UCSD-AML1 (cell line): ENCODE results near the gene PPP1R26.
"Not testable (repeated sequence)": the region's sequence is repeated elsewhere in the genome, so short reads cannot be mapped to it uniquely, and the experiment has no call there.

Experiments used
- DNase-seq: peaks from one replicate; lab custom pipeline; 2025; ENCODE audit not compliant: unreplicated experiment; lab: John Stamatoyannopoulos, UW

PPP1R26 gene, protein sequence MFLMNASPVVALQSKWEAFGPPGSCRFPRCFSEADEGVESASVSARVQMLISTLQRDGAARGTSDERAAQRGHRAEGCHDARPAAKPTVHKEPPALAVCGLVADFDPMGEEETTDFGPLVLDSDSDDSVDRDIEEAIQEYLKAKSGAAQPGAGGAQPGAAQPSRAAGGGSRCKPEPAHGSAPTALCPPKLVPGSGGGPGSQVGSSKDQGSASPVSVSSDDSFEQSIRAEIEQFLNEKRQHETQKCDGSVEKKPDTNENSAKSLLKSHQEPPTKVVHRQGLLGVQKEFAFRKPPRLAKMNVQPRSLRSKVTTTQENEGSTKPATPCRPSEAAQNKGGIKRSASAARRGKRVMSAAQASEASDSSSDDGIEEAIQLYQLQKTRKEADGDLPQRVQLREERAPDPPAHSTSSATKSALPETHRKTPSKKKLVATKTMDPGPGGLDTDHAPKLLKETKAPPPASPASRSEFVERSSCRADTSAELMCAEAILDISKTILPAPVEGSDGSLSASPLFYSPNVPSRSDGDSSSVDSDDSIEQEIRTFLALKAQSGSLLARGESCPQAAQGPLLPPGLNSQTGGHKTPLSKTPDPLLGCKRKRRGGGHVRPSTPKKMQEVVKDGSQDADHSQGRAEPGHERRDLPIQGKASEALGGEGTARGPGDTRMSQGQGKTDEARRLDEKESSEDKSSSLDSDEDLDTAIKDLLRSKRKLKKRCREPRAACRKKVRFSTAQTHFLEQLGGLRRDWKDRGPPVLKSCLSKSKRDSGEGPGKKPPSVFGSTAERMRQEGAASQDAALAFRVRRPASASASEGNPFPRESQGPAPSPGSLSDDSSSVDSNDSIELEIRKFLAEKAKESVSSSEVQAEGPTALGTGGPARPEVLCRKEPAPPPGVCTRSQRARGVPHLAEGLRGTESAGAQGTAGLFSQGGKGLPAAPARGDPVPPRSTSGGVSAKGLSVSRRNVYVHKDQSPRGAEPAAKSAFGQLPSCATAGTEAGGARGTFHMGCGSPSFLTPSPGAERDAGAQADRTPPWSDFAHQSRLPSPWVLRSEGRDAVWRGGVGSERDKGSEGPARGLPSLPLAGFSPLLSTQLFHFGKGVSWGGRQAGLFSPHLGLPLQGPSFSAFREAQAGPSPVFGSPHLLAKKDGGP (N-terminal part only)

GRCh38 chr9:135479469-135480052 is at the start of gene PPP1R26:
Gene PPP1R26, plus strand, starts transcription at chr9:135479782. Its CDS starts 4,729 bp downstream, at chr9:135484511.
- peak; percentile 22 for DNase-seq

GRCh38 chr9:135437259-135437658 is 42.3 kb upstream of the PPP1R26 start:
- no peak for DNase-seq

DNA sequence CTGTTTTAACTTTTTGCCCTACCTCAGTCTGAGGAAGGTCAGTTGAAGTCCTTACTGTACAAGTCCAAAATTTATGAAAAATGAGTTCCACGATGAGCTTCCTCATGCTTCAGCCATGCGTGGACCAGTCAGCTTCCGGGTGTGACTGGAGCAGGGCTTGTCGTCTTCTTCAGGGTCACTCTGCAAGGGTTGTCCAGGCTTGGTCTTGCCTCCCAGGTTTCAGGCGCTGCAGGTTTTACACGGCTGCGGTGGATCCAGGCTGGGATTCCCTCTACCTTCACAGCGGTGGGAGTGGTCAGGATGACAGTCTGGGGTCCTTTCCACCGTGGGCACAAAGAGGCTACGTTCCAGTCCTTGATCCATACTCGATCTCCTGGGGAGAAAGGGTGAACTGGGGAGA is 41.9 kb upstream of the PPP1R26 start:
- DNase-seq: not testable (repeated sequence)

- DNase-seq: not testable (repeated sequence)
Measured at GRCh38 chr9:135438581-135439232, 40.9 kb upstream of the PPP1R26 start.

GRCh38 chr9:135439514-135439913 is 40.1 kb upstream of the PPP1R26 start:
- not testable (repeated sequence) for DNase-seq

GRCh38 chr9:135439916-135440315 is 39.7 kb upstream of the PPP1R26 start:
- no peak for DNase-seq

- DNase-seq: no peak
Measured at GRCh38 chr9:135440620-135441019, 39.0 kb upstream of the PPP1R26 start.

DNA sequence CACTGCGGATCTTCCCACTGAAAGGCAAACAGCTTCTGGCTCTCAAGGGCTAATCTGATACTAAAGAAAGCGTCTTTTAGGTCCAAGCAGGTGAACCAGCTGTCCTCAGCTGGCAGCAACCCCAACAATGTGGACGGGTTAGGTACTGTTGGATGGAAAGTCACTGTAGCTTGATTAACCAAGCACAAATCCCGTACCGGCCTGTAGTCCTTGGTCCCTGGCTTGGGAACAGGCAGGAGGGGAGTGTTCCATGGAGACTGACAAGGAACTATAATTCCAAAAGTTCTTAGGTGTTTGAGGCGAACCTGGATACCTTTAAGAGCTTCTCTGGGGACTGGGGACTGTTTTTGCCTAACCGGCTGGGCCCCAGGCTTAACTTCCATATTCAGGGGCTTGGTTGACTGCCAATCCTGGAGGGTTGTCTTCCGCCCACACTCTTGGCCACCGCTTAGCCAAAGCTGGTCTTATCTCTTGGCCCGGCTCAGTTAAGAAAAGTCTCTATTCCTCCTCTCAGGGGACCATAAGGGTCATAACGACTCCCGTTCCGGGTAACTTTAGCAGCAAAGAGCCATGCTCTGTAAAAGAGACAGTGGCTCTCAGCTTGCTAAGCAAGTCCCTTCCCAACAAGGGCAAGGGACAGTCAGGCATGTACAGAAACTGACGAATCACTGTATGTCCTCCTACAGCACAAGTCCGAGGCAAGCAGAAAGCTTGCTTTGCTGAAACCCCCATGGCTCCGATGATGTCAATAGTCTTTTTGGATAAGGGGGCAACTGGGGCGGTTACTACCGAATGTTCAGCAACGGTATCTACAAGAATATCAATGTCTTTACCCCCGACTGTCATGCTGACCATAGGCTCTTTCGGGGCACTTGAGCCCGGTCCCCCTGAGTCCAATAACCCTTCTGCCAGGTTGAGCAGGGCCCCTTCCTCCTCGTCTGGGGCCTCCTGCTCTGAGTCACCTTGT is 38.2 kb upstream of the PPP1R26 start:
- DNase-seq: not testable (repeated sequence)

- DNase-seq: no peak
Measured at GRCh38 chr9:135442075-135442474, 37.5 kb upstream of the PPP1R26 start.

DNA sequence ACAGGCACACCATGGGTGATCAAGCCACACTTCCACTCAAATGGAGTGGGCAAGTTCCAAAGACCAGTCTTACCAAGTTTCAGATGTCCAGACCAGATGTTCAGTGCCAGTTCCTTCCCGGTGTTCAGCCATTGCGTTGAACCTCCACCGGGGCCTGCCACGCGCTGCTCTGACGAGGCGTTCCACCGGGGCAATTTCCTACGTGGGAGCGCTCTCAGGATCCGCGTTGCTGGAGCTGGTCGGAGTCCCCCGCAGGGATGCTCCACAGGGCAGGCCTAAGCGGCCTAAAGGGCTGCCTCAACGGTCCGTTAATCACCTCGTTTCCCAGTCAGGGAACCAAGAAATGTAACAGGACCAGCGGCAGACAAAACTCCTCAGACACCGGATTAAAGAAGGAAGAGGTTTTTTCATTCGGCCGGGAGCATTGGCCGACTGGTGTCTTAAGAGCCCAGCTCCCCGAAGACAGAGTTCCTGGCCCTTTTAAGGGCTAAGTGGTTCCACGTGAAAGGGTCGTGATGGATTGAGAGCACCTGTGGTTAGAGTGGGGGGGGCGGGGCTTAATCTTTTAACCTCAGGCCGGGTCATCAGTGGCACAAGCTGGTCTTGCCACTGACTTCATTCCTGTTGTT is 35.7 kb upstream of the PPP1R26 start:
- no peak for DNase-seq

- DNase-seq: no peak
Measured at GRCh38 chr9:135447126-135447525, 32.5 kb upstream of the PPP1R26 start.

DNA sequence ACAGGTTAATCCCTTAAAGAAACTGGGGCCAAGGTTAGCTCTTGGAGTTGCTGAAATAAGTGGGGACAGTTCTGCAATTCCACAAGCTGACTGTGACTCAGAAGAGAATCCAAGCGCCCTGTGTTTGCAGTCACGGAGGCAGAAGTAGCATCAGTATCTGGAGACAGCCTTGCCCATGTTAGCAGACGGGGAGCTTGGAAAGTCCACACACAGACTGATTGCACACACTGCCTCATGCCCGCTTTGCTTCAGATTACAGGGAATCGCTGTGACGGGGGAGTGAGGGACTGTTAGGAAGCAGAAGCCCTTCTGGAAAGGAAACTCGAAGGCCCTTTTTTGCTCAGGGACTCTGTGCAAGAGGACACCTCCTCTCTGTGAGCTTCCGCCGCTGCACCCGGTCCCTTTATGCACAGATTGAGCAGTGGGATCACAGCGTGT is 30.9 kb upstream of the PPP1R26 start:
- DNase-seq: no peak

DNA sequence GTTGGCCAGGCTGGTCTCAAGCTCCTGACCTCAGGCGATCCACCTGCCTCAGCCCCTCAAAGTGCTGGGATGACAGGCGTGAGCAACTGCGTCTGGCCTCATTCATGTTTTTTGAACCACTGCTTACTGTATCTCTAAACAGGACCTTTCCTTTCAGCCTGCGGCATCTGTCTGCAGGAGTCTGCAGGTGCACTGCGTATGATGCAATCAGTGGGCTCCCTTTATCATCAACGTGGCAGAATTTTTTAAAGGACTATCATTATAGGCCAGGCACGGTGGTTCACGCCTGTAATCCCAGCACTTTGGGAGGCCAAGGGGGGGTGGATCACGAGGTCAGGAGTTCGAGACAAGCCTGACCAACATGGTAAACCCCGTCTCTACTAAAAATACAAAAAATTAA is 30.1 kb upstream of the PPP1R26 start:
- not testable (repeated sequence) for DNase-seq

GRCh38 chr9:135450956-135451355 is 28.6 kb upstream of the PPP1R26 start:
- no peak for DNase-seq

DNA sequence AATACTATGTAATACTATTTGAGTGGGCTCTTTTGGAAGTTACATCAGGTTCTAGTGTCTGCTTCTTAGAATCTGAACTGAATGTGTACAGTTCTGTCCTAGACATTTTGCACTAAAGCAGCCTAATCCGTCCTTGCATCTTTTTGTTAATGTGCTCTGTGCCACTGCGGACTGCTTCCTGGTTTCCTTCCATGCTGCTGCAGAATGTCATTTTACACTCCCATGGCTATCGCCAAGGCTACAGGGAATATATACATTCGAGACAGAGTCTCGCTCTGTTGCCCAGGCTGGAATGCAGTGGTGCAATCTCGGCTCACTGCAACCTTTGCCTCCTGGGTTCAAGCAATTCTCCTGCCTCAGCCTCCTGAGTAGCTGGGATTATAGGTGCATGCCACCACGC is 27.7 kb upstream of the PPP1R26 start:
- not testable (repeated sequence) for DNase-seq

DNA sequence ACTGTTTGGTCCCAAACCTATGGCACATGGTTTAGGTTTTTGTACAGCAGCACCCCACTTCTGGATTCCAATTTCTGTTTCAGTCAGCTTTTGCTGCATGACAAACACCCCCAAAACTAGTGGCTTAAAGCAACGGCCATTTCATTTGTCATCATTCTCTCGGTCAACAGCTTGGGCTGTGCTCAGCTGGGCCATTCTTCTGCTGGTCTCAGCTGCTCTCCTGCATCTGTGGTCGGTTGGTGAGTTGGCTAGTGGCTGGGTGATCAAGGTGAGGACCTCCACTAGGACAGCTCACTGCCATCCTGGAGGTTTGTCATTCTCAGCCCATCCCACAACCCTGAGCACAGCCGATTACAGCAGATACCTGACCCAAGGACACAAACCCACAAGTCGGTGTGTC is 24.8 kb upstream of the PPP1R26 start:
- DNase-seq: no peak

GRCh38 chr9:135455401-135456030 is 24.1 kb upstream of the PPP1R26 start:
- no peak for DNase-seq

- DNase-seq: no peak
Measured at GRCh38 chr9:135456436-135457104, 23.0 kb upstream of the PPP1R26 start.
